ENCODE measurements around the gene C17orf67.

DNA sequence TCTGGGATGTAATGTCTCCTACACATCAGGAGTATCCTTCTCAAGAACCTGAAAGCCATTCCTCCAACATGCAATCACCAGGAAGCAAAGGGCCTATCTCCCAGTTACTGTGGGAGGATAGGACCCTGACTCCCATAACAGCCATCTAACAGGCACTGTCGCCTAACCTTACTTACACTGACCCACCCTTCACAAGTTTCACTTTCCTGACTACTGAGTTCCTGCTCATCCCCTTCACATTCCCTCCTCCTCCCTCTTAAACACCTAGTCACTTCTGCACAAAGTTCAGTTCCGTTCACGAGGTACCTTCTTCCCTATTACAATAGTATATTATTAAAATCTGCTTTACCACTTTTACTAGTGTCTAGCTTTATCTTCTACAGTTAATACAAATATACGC is 1.3 kb downstream of the C17orf67 start:
- TF ChIP-seq, protein P1, sequence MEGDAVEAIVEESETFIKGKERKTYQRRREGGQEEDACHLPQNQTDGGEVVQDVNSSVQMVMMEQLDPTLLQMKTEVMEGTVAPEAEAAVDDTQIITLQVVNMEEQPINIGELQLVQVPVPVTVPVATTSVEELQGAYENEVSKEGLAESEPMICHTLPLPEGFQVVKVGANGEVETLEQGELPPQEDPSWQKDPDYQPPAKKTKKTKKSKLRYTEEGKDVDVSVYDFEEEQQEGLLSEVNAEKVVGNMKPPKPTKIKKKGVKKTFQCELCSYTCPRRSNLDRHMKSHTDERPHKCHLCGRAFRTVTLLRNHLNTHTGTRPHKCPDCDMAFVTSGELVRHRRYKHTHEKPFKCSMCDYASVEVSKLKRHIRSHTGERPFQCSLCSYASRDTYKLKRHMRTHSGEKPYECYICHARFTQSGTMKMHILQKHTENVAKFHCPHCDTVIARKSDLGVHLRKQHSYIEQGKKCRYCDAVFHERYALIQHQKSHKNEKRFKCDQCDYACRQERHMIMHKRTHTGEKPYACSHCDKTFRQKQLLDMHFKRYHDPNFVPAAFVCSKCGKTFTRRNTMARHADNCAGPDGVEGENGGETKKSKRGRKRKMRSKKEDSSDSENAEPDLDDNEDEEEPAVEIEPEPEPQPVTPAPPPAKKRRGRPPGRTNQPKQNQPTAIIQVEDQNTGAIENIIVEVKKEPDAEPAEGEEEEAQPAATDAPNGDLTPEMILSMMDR (optimal IDR thresholded peaks at IDR 0.05 in 1 of 3, IDR thresholded peaks at IDR 0.05 in 1 of 3, conservative IDR thresholded peaks at IDR 0.05 in 1 of 3; ENCODE audit: extremely low read depth in 1 of 3, insufficient read depth in 2 of 3, low read length in 3 of 3) = no peak
- TF ChIP-seq EZH2 (IDR thresholded peaks at IDR 0.05; ENCODE audit: low read length) = no peak

Measured in keratinocyte (primary cell).